ENCODE measurements around the gene TLL1. TPM values are rescaled to one million over a fixed set of nuclear protein-coding genes. Genes with fewer than 3 reads are reported as not detected.

The TLL1 gene
- total RNA-seq, 1 experiment from 2014 or later, result 5.0 TPM

DNA sequence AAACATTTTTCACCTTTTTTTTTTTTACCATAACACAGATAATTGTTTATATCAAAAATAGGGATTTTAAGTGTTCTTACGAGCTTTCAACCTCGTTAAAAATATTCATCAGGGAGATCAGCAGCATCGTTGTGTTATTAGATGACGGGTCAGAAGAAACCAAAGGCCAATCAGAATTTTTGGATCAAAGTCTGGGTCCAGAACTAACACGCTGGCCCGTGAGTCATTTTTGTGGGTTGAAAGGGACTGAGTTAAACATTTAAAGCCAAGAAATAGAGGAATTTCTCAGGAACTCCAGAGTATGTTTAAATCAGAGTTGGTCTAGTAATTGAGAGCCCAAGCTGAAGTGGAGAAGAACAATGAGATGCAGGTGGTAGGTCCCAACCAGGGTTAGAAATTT is 170.8 kb downstream of the TLL1 start:
- DNase-seq (peak; percentile 35), ATAC-seq (peak; percentile 13; the same call in 1 of the 2 replicates)
- TF ChIP-seq, protein P1, sequence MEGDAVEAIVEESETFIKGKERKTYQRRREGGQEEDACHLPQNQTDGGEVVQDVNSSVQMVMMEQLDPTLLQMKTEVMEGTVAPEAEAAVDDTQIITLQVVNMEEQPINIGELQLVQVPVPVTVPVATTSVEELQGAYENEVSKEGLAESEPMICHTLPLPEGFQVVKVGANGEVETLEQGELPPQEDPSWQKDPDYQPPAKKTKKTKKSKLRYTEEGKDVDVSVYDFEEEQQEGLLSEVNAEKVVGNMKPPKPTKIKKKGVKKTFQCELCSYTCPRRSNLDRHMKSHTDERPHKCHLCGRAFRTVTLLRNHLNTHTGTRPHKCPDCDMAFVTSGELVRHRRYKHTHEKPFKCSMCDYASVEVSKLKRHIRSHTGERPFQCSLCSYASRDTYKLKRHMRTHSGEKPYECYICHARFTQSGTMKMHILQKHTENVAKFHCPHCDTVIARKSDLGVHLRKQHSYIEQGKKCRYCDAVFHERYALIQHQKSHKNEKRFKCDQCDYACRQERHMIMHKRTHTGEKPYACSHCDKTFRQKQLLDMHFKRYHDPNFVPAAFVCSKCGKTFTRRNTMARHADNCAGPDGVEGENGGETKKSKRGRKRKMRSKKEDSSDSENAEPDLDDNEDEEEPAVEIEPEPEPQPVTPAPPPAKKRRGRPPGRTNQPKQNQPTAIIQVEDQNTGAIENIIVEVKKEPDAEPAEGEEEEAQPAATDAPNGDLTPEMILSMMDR (conservative IDR thresholded peaks at IDR 0.05; ENCODE audit: low read depth, low read length), result no peak
- no peak for TF ChIP-seq EZH2 (IDR thresholded peaks at IDR 0.05; ENCODE audit: low read length, unreplicated experiment)
- TF ChIP-seq EZH2phosphoT487 (IDR thresholded peaks at IDR 0.05; ENCODE audit: borderline replicate concordance, low read length), result no peak
- Histone ChIP-seq H3K36me3 (ENCODE audit: low read depth, low read length) (no peaks in the 10 kb centered on the region), H3F3A (ENCODE audit: low read length, unreplicated experiment) (no peaks in the 10 kb centered on the region), H2AFZ (ENCODE audit: low read length) (peak overlapping the region; percentile 94), H3K4me2 (ENCODE audit: low read length) (peak overlapping the region; percentile 86), H3K9me2 (replicated peaks; ENCODE audit: low read length) (no peaks in the 10 kb centered on the region), H3K79me2 (ENCODE audit: low read length) (no peaks in the 10 kb centered on the region), H3K27ac (ENCODE audit: low read length) (peak overlapping the region; percentile 27), H3K27me3 (ENCODE audit: low read length) (no peaks in the 10 kb centered on the region), H3K9ac (ENCODE audit: low read length) (peak overlapping the region; percentile 24; the same call in 1 of the 2 replicates), H3K4me3 (ENCODE audit: low read length) (peak overlapping the region; percentile 63), H4K20me1 (ENCODE audit: low read length) (no peaks in the 10 kb centered on the region), H3K4me1 (ENCODE audit: insufficient read depth, low read length) (peaks cover 33% of the 10 kb centered on the region), H3K9me3 (ENCODE audit: low read length) (no peaks in the 10 kb centered on the region)
- no TSS peak for BruUV-seq (replicated peaks)
- intact Hi-C loops (cut with micrococcal nuclease), result loop anchor here (1.0 to 5.0 kb wide), 4 partner anchors 29 to 170 kb away; partner anchors contain the start of gene TLL1
- POLR2A ChIA-PET (ENCODE audit: unreplicated experiment), result no interaction called here
- CTCF ChIA-PET, result no interaction called here

DNA sequence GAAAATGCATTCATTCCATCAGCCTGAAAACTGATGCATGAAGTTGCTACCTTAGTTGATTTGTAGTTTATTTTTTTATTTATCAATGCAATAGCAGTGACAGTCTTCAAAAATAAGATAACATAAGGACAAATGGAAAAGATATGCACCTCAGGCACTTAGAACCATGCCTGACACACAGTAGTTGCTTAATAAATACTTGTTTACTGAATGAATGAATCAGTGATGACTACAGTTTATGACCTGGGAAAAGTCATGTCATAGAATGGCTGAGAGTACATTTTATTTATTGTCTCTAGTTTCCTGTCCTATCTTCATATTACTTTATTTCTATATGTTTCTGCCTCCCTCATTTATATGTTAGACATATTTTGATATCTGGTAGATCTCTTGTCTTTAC is 171.8 kb downstream of the TLL1 start:
- peak overlapping the region; percentile 42; the same call in 1 of the 2 replicates for H3K4me2 ChIP-seq (ENCODE audit: low read length)
- H3K27ac ChIP-seq (ENCODE audit: low read length), result peak overlapping the region; percentile 66
- H3K4me1 ChIP-seq (ENCODE audit: insufficient read depth, low read length), result peaks cover 33% of the 10 kb centered on the region
- H3F3A ChIP-seq (ENCODE audit: low read length, unreplicated experiment), result no peaks in the 10 kb centered on the region
- BruUV-seq (replicated peaks), result no TSS peak
- intact Hi-C loops (cut with micrococcal nuclease), result loop anchor here (5.0 kb wide), 1 partner anchor 32 kb away; no protein-coding TSS in a partner anchor
- no peaks in the 10 kb centered on the region for H3K36me3 ChIP-seq (ENCODE audit: low read depth, low read length)
- no peaks in the 10 kb centered on the region for H3K27me3 ChIP-seq (ENCODE audit: low read length)
- ATAC-seq (peak; percentile 23; the same call in 1 of the 2 replicates), DNase-seq (peak; percentile 67)
- no peaks in the 10 kb centered on the region for H3K9me2 ChIP-seq (replicated peaks; ENCODE audit: low read length)
- no peak overlapping the region for H3K9ac ChIP-seq (ENCODE audit: low read length)
- no peaks in the 10 kb centered on the region for H4K20me1 ChIP-seq (ENCODE audit: low read length)
- no peaks in the 10 kb centered on the region for H3K79me2 ChIP-seq (ENCODE audit: low read length)
- H3K4me3 ChIP-seq (ENCODE audit: low read length), result no peak overlapping the region
- TF ChIP-seq, protein P1 (conservative IDR thresholded peaks at IDR 0.05; ENCODE audit: low read depth, low read length), result no peak
- TF ChIP-seq EZH2 (IDR thresholded peaks at IDR 0.05; ENCODE audit: low read length, unreplicated experiment) (no peak), EZH2phosphoT487 (IDR thresholded peaks at IDR 0.05; ENCODE audit: borderline replicate concordance, low read length) (no peak)
- ChIA-PET POLR2A (ENCODE audit: unreplicated experiment) (no interaction called here), CTCF (no interaction called here)
- no peak overlapping the region for H2AFZ ChIP-seq (ENCODE audit: low read length)
- H3K9me3 ChIP-seq (ENCODE audit: low read length), result no peaks in the 10 kb centered on the region

GRCh38 chr4:166045457-166045856 is 172.4 kb downstream of the TLL1 start:
- POLR2A ChIA-PET (ENCODE audit: unreplicated experiment), result no interaction called here

More at GRCh38 chr4:166045457-166045856, 172.4 kb downstream of the TLL1 start:
- Histone ChIP-seq H2AFZ (ENCODE audit: low read length) (no peak overlapping the region), H3K9me2 (replicated peaks; ENCODE audit: low read length) (no peaks in the 10 kb centered on the region), H3F3A (ENCODE audit: low read length, unreplicated experiment) (no peaks in the 10 kb centered on the region), H3K36me3 (ENCODE audit: low read depth, low read length) (no peaks in the 10 kb centered on the region), H3K9ac (ENCODE audit: low read length) (0 out of 2 replicates have a peak overlapping the region, but pooled peaks have one; percentile 15), H3K4me2 (ENCODE audit: low read length) (peak overlapping the region; percentile 42; the same call in 1 of the 2 replicates), H3K4me1 (ENCODE audit: insufficient read depth, low read length) (peaks cover 33% of the 10 kb centered on the region), H3K4me3 (ENCODE audit: low read length) (no peak overlapping the region), H3K9me3 (ENCODE audit: low read length) (no peaks in the 10 kb centered on the region), H3K79me2 (ENCODE audit: low read length) (no peaks in the 10 kb centered on the region), H3K27ac (ENCODE audit: low read length) (peak overlapping the region; percentile 66), H3K27me3 (ENCODE audit: low read length) (no peaks in the 10 kb centered on the region), H4K20me1 (ENCODE audit: low read length) (no peaks in the 10 kb centered on the region)
- DNase-seq (no peak), ATAC-seq (no peak)
- CTCF ChIA-PET, result no interaction called here
- intact Hi-C loops (cut with micrococcal nuclease), result no loop called here
- no TSS peak for BruUV-seq (replicated peaks)
- TF ChIP-seq EZH2 (IDR thresholded peaks at IDR 0.05; ENCODE audit: low read length, unreplicated experiment) (no peak), EZH2phosphoT487 (IDR thresholded peaks at IDR 0.05; ENCODE audit: borderline replicate concordance, low read length) (no peak)
- TF ChIP-seq, protein P1 (conservative IDR thresholded peaks at IDR 0.05; ENCODE audit: low read depth, low read length), result no peak
